Trophoblast cell (in vitro differentiated cells and primary cell): ENCODE results near the gene WIZ.

ENCODE experiments used
- DNase-seq, 2 donors: peaks; one replicate each; pipeline ENCODE4 v3.0.0-alpha.2; 2016
- H2AFZ ChIP-seq: 2 replicates; pipeline ENCODE4 v1.6.1; 2013; ENCODE audit warnings: low read length, moderate library complexity, mild to moderate bottlenecking; ENCODE audit not compliant: insufficient read depth, poor library complexity
- H2AK5ac ChIP-seq: 2 replicates; pipeline ENCODE4 v1.6.1; 2013; ENCODE audit warnings: mild to moderate bottlenecking, low read length
- H2BK120ac ChIP-seq: 2 replicates; pipeline ENCODE4 v1.6.1; 2013; ENCODE audit warnings: low read length, mild to moderate bottlenecking, moderate library complexity; ENCODE audit not compliant: insufficient read depth, poor library complexity
- H2BK12ac ChIP-seq: 2 replicates; pipeline ENCODE4 v1.6.1; 2013; ENCODE audit warnings: mild to moderate bottlenecking, low read length, moderate library complexity
- H2BK5ac ChIP-seq: 2 replicates; pipeline ENCODE4 v1.6.1; 2013; ENCODE audit warnings: low read length, low read depth, moderate library complexity, mild to moderate bottlenecking; ENCODE audit not compliant: poor library complexity
- H3K14ac ChIP-seq: 2 replicates; pipeline ENCODE4 v1.6.1; 2013; ENCODE audit warnings: mild to moderate bottlenecking, low read length
- H3K18ac ChIP-seq: 2 replicates; pipeline ENCODE4 v1.6.1; 2013; ENCODE audit warnings: mild to moderate bottlenecking, low read length
- H3K23ac ChIP-seq: 2 replicates; pipeline ENCODE4 v1.6.1; 2013; ENCODE audit warnings: low read length
- H3K27ac ChIP-seq: 2 replicates; pipeline ENCODE4 v1.5.1; 2013; ENCODE audit warnings: low read depth, mild to moderate bottlenecking, inconsistent platforms, low read length, moderate library complexity
- H3K27me3 ChIP-seq: 2 replicates; pipeline ENCODE4 v1.6.1; 2013; ENCODE audit warnings: inconsistent platforms, mild to moderate bottlenecking, low read length, moderate library complexity; ENCODE audit not compliant: insufficient read depth
- H3K36me3 ChIP-seq, 2 experiments: 1 replicate in 1 of 2; 2 replicates in 1 of 2; pipeline ENCODE4 v1.6.1; 2013; ENCODE audit warnings: low read length in 2 of 2, mild to moderate bottlenecking in 2 of 2, moderate library complexity in 1 of 2; ENCODE audit not compliant: insufficient read depth in 2 of 2, control insufficient read depth in 1 of 2
- H3K4ac ChIP-seq: 2 replicates; pipeline ENCODE4 v1.6.1; 2013; ENCODE audit warnings: low read depth, mild to moderate bottlenecking, low read length, moderate library complexity
- H3K4me1 ChIP-seq, 2 experiments: 1 replicate in 1 of 2; 2 replicates in 1 of 2; pipeline ENCODE4 v1.6.1; 2013; ENCODE audit warnings: low read length in 2 of 2, mild to moderate bottlenecking in 2 of 2, moderate library complexity in 1 of 2; ENCODE audit not compliant: insufficient read depth in 2 of 2, control insufficient read depth in 1 of 2
- H3K4me2 ChIP-seq: 2 replicates; pipeline ENCODE4 v1.6.1; 2013; ENCODE audit warnings: inconsistent platforms, mild to moderate bottlenecking, low read length, moderate library complexity
- H3K4me3 ChIP-seq: 2 replicates; pipeline ENCODE4 v1.5.1; 2013; ENCODE audit warnings: mild to moderate bottlenecking, low read depth, low read length, inconsistent platforms
- H3K79me1 ChIP-seq: one replicate; pipeline ENCODE4 v1.6.1; 2013; ENCODE audit warnings: low read length
- H3K79me2 ChIP-seq: 2 replicates; pipeline ENCODE4 v1.6.1; 2013; ENCODE audit warnings: low read length, mild to moderate bottlenecking; ENCODE audit not compliant: control insufficient read depth, insufficient read depth, poor library complexity
- H3K9ac ChIP-seq: 2 replicates; pipeline ENCODE4 v1.6.1; 2013; ENCODE audit warnings: mild to moderate bottlenecking, low read length
- H3K9me3 ChIP-seq: 2 replicates; pipeline ENCODE4 v1.6.1; 2013; ENCODE audit warnings: low read depth, mild to moderate bottlenecking, control low read depth, inconsistent platforms, low read length; ENCODE audit not compliant: insufficient read depth
- H4K12ac ChIP-seq: 2 replicates; pipeline ENCODE4 v1.6.1; 2013; ENCODE audit warnings: low read depth, mild to moderate bottlenecking, low read length, moderate library complexity
- H4K8ac ChIP-seq: 2 replicates; pipeline ENCODE4 v1.6.1; 2013; ENCODE audit warnings: low read depth, mild to moderate bottlenecking, low read length, moderate library complexity
- H4K91ac ChIP-seq: one replicate; pipeline ENCODE4 v1.6.1; 2013; ENCODE audit warnings: low read depth, mild to moderate bottlenecking, low read length, moderate library complexity
- WGBS: extraction: QIAGEN DNeasy Blood & Tissue Kit; methylation state at CpG from one replicate; pipeline ENCODE4 v1.1.7; 2013; ENCODE audit warnings: missing lambda C conversion rate; ENCODE audit not compliant: insufficient read length, insufficient coverage; ENCODE audit errors: extremely low coverage; 5-methylcytosine and 5-hydroxymethylcytosine counted together

WIZ gene

DNA sequence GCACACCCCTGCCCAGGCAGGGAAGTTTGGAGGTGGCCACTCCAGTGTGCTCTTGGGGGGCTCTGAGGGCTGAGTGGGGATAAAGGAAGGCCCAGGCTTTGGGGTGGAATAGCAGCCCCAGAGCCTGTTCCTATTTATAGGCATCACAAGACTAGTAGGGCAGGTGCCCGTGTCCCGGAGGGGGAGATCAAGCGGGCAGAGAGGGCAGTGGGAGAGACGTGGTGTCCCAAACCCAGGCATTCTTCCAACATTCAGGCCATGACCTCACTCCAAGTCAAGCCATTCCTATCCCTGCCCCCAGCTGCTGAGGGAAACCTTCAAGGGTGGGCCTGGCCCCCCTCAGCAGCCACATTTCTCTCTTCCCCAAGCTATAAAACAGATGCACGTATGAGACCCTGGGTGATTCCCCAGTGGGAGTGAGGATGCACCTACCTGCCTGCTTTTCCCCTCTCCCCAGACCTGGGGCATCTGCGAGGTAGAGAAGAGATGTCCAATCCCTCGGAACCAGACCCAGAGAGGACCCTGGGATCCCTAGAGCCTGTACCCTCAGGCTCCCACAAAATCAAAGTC is 3.9 kb downstream of the WIZ start:
- no peak overlapping the region for H4K91ac ChIP-seq
- no CpG with 5 or more reads among the region's 7 CpGs for WGBS
- no peak overlapping the region for H3K9ac ChIP-seq

DNA sequence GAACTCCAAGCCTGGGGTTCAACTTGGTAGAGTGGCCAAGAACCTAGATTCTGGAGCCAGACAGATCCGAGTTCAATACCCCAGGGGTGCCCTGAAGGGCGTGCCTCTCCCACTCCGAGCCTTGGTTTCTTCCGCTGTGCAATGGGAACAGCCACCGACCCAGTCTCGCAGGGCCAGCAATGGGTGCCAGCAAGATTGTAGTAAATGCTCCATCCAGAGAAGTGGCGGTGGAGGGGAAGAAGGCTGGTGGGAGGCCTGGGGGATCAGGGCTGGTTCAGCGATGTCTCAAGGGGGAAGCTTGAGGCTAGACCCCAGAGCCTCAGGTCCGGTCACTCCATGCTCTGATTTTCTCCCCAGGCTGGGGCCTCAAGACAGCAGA is 4.5 kb downstream of the WIZ start:
- Histone ChIP-seq H2BK120ac (no peak overlapping the region), H3K27me3 (no peaks in the 10 kb centered on the region), H3K23ac (no peak overlapping the region), H4K8ac (no peak overlapping the region), H2AFZ (no peak overlapping the region), H2BK5ac (no peak overlapping the region), H3K14ac (no peak overlapping the region), H3K4me1 (peaks cover 3 to 5% of the 10 kb centered on the region in 2 experiments), H3K79me1 (no peaks in the 10 kb centered on the region), H4K91ac (no peak overlapping the region), H3K79me2 (no peaks in the 10 kb centered on the region), H3K9me3 (peaks cover 2% of the 10 kb centered on the region), H3K4me3 (no peak overlapping the region), H2AK5ac (no peak overlapping the region), H2BK12ac (no peak overlapping the region), H3K18ac (no peak overlapping the region), H3K4me2 (no peak overlapping the region), H3K9ac (no peak overlapping the region), H3K27ac (no peak overlapping the region), H3K4ac (no peak overlapping the region), H3K36me3 (no peaks in the 10 kb centered on the region), H4K12ac (no peak overlapping the region)
- DNase-seq = no peak
- WGBS = no CpG with 5 or more reads among the region's 9 CpGs

More for the DNA sequence above, 3.9 kb downstream of the WIZ start:
- H3K36me3 ChIP-seq = no peaks in the 10 kb centered on the region
- no peak overlapping the region for H2AFZ ChIP-seq
- H3K23ac ChIP-seq = no peak overlapping the region
- no peak overlapping the region for H3K4me2 ChIP-seq
- H2AK5ac ChIP-seq = no peak overlapping the region
- H3K4me1 ChIP-seq = peaks cover 3 to 5% of the 10 kb centered on the region in 2 experiments
- H3K27me3 ChIP-seq = no peaks in the 10 kb centered on the region
- no peaks in the 10 kb centered on the region for H3K79me1 ChIP-seq
- H3K4ac ChIP-seq = no peak overlapping the region
- H2BK120ac ChIP-seq = no peak overlapping the region
- DNase-seq = no peak
- H3K4me3 ChIP-seq = no peak overlapping the region
- H3K14ac ChIP-seq = no peak overlapping the region
- H4K12ac ChIP-seq = no peak overlapping the region
- H3K27ac ChIP-seq = no peak overlapping the region
- H2BK12ac ChIP-seq = no peak overlapping the region
- H2BK5ac ChIP-seq = no peak overlapping the region
- H4K8ac ChIP-seq = no peak overlapping the region
- no peak overlapping the region for H3K18ac ChIP-seq
- H3K9me3 ChIP-seq = peaks cover 2% of the 10 kb centered on the region
- H3K79me2 ChIP-seq = no peaks in the 10 kb centered on the region

DNA sequence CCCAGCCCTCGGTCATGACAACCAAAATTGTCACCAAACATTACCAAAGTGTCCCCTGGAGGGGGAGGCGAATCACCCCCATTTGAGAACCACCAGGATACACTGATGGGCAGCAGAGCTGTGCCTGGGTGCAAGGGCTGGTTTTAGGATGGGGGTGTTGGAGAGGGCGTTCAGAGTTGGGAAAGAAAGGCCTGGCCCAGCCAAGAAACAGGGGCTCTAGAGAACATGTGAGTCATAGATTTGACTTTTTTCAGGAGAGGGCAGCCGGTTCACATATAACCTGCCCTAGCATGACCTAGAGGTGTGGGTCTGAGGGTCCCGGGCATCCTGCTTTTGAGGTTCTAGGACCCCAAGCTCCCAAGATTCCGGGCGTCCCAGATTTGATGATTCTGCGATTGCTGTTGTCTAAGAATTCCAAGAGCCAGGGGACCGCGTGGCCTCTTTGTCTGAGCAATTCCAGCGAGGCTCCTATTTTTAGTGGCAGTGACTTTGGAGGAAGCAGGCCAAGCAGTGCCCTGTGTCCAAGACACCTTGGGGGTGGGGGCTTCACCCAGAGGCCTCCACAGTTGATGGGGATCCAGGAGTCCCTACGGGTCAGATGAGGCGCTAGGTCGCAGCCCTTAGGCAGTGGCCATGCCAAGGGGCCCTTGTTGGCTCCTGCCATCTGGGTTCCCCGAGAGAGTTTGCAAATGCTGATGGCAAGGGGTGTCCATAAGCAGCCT is 5.1 kb downstream of the WIZ start:
- Histone ChIP-seq H3K79me1 (no peaks in the 10 kb centered on the region), H2BK12ac (no peak overlapping the region), H4K91ac (no peak overlapping the region), H4K12ac (no peak overlapping the region), H3K23ac (no peak overlapping the region), H4K8ac (no peak overlapping the region), H2BK5ac (no peak overlapping the region), H3K4me3 (no peak overlapping the region), H3K36me3 (no peaks in the 10 kb centered on the region), H3K27me3 (no peaks in the 10 kb centered on the region), H2BK120ac (no peak overlapping the region), H3K9me3 (peaks cover 2% of the 10 kb centered on the region), H2AFZ (no peak overlapping the region), H2AK5ac (no peak overlapping the region), H3K79me2 (no peaks in the 10 kb centered on the region), H3K4ac (no peak overlapping the region), H3K27ac (no peak overlapping the region), H3K9ac (no peak overlapping the region), H3K4me1 (peaks cover 3 to 5% of the 10 kb centered on the region in 2 experiments), H3K4me2 (no peak overlapping the region), H3K18ac (no peak overlapping the region), H3K14ac (no peak overlapping the region)
- no CpG with 5 or more reads among the region's 15 CpGs for WGBS
- no peak for DNase-seq

DNA sequence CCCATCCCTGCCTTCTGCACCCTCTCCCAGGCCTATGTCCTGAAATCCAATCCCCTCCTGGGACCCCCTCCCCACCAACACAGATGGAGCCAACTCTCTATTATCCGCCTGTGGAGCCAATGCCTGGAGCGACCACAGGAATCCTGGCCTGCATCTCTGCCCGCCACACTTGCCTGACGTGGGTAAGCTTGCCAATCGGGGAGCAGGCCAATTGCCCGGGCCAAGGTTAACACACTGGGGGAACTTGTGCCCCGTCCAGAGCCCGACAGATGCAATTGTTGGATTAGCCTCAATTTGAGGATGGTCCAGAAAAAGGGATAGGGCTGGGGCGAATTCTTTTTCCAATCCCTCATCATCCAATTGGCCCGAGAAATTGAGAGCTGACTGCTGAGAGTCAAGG is 5.9 kb downstream of the WIZ start:
- Histone ChIP-seq H3K79me1 (no peaks in the 10 kb centered on the region), H3K79me2 (no peaks in the 10 kb centered on the region), H3K14ac (no peak overlapping the region), H4K8ac (no peak overlapping the region), H2BK5ac (no peak overlapping the region), H3K9me3 (peaks cover 2% of the 10 kb centered on the region), H3K4me2 (no peak overlapping the region), H3K9ac (no peak overlapping the region), H3K36me3 (no peaks in the 10 kb centered on the region), H2BK12ac (no peak overlapping the region), H4K91ac (no peak overlapping the region), H3K4ac (no peak overlapping the region), H2BK120ac (no peak overlapping the region), H3K27ac (no peak overlapping the region), H2AK5ac (no peak overlapping the region), H3K4me3 (no peak overlapping the region), H4K12ac (no peak overlapping the region), H3K4me1 (no peaks in the 10 kb centered on the region), H3K23ac (no peak overlapping the region), H3K27me3 (no peaks in the 10 kb centered on the region), H3K18ac (no peak overlapping the region), H2AFZ (no peak overlapping the region)
- no peak for DNase-seq
- no CpG with 5 or more reads among the region's 10 CpGs for WGBS
